Activated T-cell treated with anti-CD3 and anti-CD28 coated beads for 1 hour (primary cell): ENCODE measurements around the gene COL8A1.

Experiments
- DNase-seq: peaks from one replicate; pipeline ENCODE4 v3.0.0-alpha.2; 2020; ENCODE audit warnings: low read depth

Gene COL8A1

GRCh38 chr3:99639579-99639978 lies 1.2 kb downstream of the COL8A1 start:
- DNase-seq: no peak

GRCh38 chr3:99640214-99640851 lies 1.9 kb downstream of the COL8A1 start:
- no peak for DNase-seq

GRCh38 chr3:99641480-99641879 lies 3.1 kb downstream of the COL8A1 start:
- no peak for DNase-seq

- DNase-seq: no peak
Observed at GRCh38 chr3:99641982-99642381, 3.6 kb downstream of the COL8A1 start.

- no peak for DNase-seq
Observed at GRCh38 chr3:99644017-99644416, 5.6 kb downstream of the COL8A1 start.

GRCh38 chr3:99644746-99645145 lies 6.4 kb downstream of the COL8A1 start:
- DNase-seq: no peak

GRCh38 chr3:99645277-99646106 lies 7.1 kb downstream of the COL8A1 start:
- no peak for DNase-seq

GRCh38 chr3:99646107-99646435 lies 7.7 kb downstream of the COL8A1 start:
- DNase-seq: no peak

- no peak for DNase-seq
Observed at GRCh38 chr3:99647081-99647480, 8.7 kb downstream of the COL8A1 start.

- DNase-seq: no peak
Observed at GRCh38 chr3:99648101-99648500, 9.7 kb downstream of the COL8A1 start.

GRCh38 chr3:99648516-99648915 lies 10.1 kb downstream of the COL8A1 start:
- no peak for DNase-seq

- no peak for DNase-seq
Observed at GRCh38 chr3:99651531-99651930, 13.1 kb downstream of the COL8A1 start.

- DNase-seq: no peak
Observed at GRCh38 chr3:99656624-99657023, 18.2 kb downstream of the COL8A1 start.

- no peak for DNase-seq
Observed at GRCh38 chr3:99658274-99658673, 19.9 kb downstream of the COL8A1 start.

GRCh38 chr3:99659032-99659431 lies 20.6 kb downstream of the COL8A1 start:
- DNase-seq: no peak

GRCh38 chr3:99659951-99660350 lies 21.6 kb downstream of the COL8A1 start:
- DNase-seq: no peak

- DNase-seq: no peak
Observed at GRCh38 chr3:99662838-99663570, 24.6 kb downstream of the COL8A1 start.

GRCh38 chr3:99663977-99664376 lies 25.6 kb downstream of the COL8A1 start:
- DNase-seq: no peak

- no peak for DNase-seq
Observed at GRCh38 chr3:99665017-99665416, 26.6 kb downstream of the COL8A1 start.

GRCh38 chr3:99666201-99666600 lies 27.8 kb downstream of the COL8A1 start:
- no peak for DNase-seq

- DNase-seq: no peak
Observed at GRCh38 chr3:99668044-99668443, 29.6 kb downstream of the COL8A1 start.

GRCh38 chr3:99669879-99670555 lies 31.6 kb downstream of the COL8A1 start:
- DNase-seq: no peak

GRCh38 chr3:99670556-99670950 lies 32.2 kb downstream of the COL8A1 start:
- no peak for DNase-seq
